HEK293 (cell line): Measurements from ENCODE around the gene SMC6.
A peak's percentile ranks its signal among the peaks of the same experiment; 100 is the strongest.

Experiments used
- CTCF ChIA-PET: fragments of 350-600 bp; formaldehyde crosslinking; extraction: SDS; loops from one replicate; lab custom pipeline; 2021; ENCODE audit warnings: antibody characterized with exemption; lab: Yijun Ruan, JAX
- POLR2A ChIA-PET: fragments of 300-600 bp; formaldehyde crosslinking; extraction: SDS; loops from one replicate; lab custom pipeline; 2020; ENCODE audit warnings: antibody characterized with exemption, inconsistent platforms; lab: Yijun Ruan, JAX
- H3K27ac ChIP-seq: fragments of 200-500 bp; sonication (Bioruptor generic); 2 replicates; pipeline ENCODE4 v1.5.1; 2014; ENCODE audit warnings: low read depth, low read length, control low read depth, inconsistent platforms; ENCODE audit errors: extremely low read depth
- H3K36me3 ChIP-seq, 2 experiments: fragments of 200-500 bp in 1 of 2; sonication (Bioruptor generic) in 1 of 2; 1 replicate in 1 of 2; 2 replicates in 1 of 2; pipeline ENCODE4 v1.5.1; 2014 to 2017; ENCODE audit warnings: inconsistent platforms in 2 of 2, low read length in 2 of 2; ENCODE audit not compliant: control insufficient read depth in 2 of 2, insufficient read depth in 1 of 2
- H3K4me1 ChIP-seq: fragments of 200-500 bp; sonication (Bioruptor generic); 2 replicates; pipeline ENCODE4 v1.5.1; 2014; ENCODE audit warnings: mild to moderate bottlenecking, low read length, inconsistent platforms; ENCODE audit not compliant: control insufficient read depth, insufficient read depth
- H3K4me3 ChIP-seq: 2 replicates; pipeline ENCODE4 v1.5.1; 2011; ENCODE audit warnings: low read depth, mild to moderate bottlenecking, control low read depth, low read length, moderate library complexity
- H3K9me3 ChIP-seq: fragments of 200-500 bp; sonication (Bioruptor generic); 2 replicates; pipeline ENCODE4 v1.5.1; 2014; ENCODE audit warnings: low read depth, low read length, inconsistent platforms; ENCODE audit not compliant: control insufficient read depth, insufficient read depth
- EGR2 ChIP-seq: fragments of 450-650 bp; formaldehyde crosslinking; IDR thresholded peaks from 2 replicates; pipeline ENCODE4 v1.5.1; 2016; ENCODE audit warnings: low read depth, missing biosample characterization, missing genetic modification characterization
- KLF7 ChIP-seq: fragments of 450-650 bp; formaldehyde crosslinking; IDR thresholded peaks from 2 replicates; pipeline ENCODE4 v1.5.1; 2016; ENCODE audit warnings: missing biosample characterization, missing genetic modification characterization, borderline replicate concordance
- SP7 ChIP-seq: fragments of 450-650 bp; formaldehyde crosslinking; IDR thresholded peaks from 2 replicates; pipeline ENCODE4 v1.5.1; 2016; ENCODE audit warnings: missing biosample characterization, missing genetic modification characterization
- ZFHX2 ChIP-seq: fragments of 450-650 bp; formaldehyde crosslinking; conservative IDR thresholded peaks from 2 replicates; pipeline ENCODE4 v1.5.1; 2016; ENCODE audit warnings: missing biosample characterization, missing genetic modification characterization
- ZFP3 ChIP-seq: fragments of 450-650 bp; formaldehyde crosslinking; IDR thresholded peaks from 2 replicates; pipeline ENCODE4 v1.5.1; 2016; ENCODE audit warnings: low read depth, missing biosample characterization, missing genetic modification characterization
- ZNF138 ChIP-seq: fragments of 450-650 bp; formaldehyde crosslinking; IDR thresholded peaks from 2 replicates; pipeline ENCODE4 v1.5.1; 2016; ENCODE audit warnings: missing biosample characterization, missing genetic modification characterization, borderline replicate concordance
- ZNF140 ChIP-seq: fragments of 450-650 bp; formaldehyde crosslinking; IDR thresholded peaks from 2 replicates; pipeline ENCODE4 v1.5.1; 2016; ENCODE audit warnings: missing biosample characterization, missing genetic modification characterization
- ZNF2 ChIP-seq: fragments of 450-650 bp; formaldehyde crosslinking; IDR thresholded peaks from 2 replicates; pipeline ENCODE4 v1.5.1; 2016; ENCODE audit warnings: missing biosample characterization, missing genetic modification characterization
- ZNF202 ChIP-seq: fragments of 450-650 bp; formaldehyde crosslinking; IDR thresholded peaks from 2 replicates; pipeline ENCODE4 v1.5.1; 2016; ENCODE audit warnings: missing biosample characterization, missing genetic modification characterization, borderline replicate concordance
- ZNF292 ChIP-seq: fragments of 450-650 bp; formaldehyde crosslinking; IDR thresholded peaks from 2 replicates; pipeline ENCODE4 v1.5.1; 2016; ENCODE audit warnings: low read depth, missing biosample characterization, missing genetic modification characterization, borderline replicate concordance
- ZNF530 ChIP-seq: fragments of 450-650 bp; formaldehyde crosslinking; IDR thresholded peaks from 2 replicates; pipeline ENCODE4 v1.5.1; 2016; ENCODE audit warnings: low read depth, missing biosample characterization, missing genetic modification characterization
- ZNF544 ChIP-seq: fragments of 450-650 bp; formaldehyde crosslinking; IDR thresholded peaks from 2 replicates; pipeline ENCODE4 v1.5.0; 2017; ENCODE audit warnings: missing biosample characterization, missing genetic modification characterization
- ZNF549 ChIP-seq: fragments of 450-650 bp; IDR thresholded peaks from 2 replicates; pipeline ENCODE4 v1.5.1; 2018; ENCODE audit warnings: missing biosample characterization, missing genetic modification characterization, mild to moderate bottlenecking, inconsistent platforms, moderate library complexity
- ZNF558 ChIP-seq: fragments of 450-650 bp; formaldehyde crosslinking; IDR thresholded peaks from 2 replicates; pipeline ENCODE4 v1.5.1; 2016; ENCODE audit warnings: missing biosample characterization, missing genetic modification characterization
- ZNF600 ChIP-seq: fragments of 450-650 bp; formaldehyde crosslinking; IDR thresholded peaks from 2 replicates; pipeline ENCODE4 v1.5.1; 2016; ENCODE audit warnings: missing biosample characterization, missing genetic modification characterization
- ZNF621 ChIP-seq: fragments of 450-650 bp; formaldehyde crosslinking; IDR thresholded peaks from 2 replicates; pipeline ENCODE4 v1.5.1; 2017; ENCODE audit warnings: missing biosample characterization, missing genetic modification characterization
- ZNF624 ChIP-seq: fragments of 450-650 bp; formaldehyde crosslinking; IDR thresholded peaks from 2 replicates; pipeline ENCODE4 v1.5.1; 2017; ENCODE audit warnings: missing biosample characterization, missing genetic modification characterization
- ZNF837 ChIP-seq: fragments of 450-650 bp; formaldehyde crosslinking; IDR thresholded peaks from 2 replicates; pipeline ENCODE4 v1.5.1; 2016; ENCODE audit warnings: missing biosample characterization, missing genetic modification characterization
- ZSCAN16 ChIP-seq: fragments of 450-650 bp; formaldehyde crosslinking; IDR thresholded peaks from 2 replicates; pipeline ENCODE4 v1.5.1; 2016; ENCODE audit warnings: missing biosample characterization, missing genetic modification characterization
- TF ChIP-seq, protein P1 (sequence below): fragments of 450-650 bp; formaldehyde crosslinking; IDR thresholded peaks from 2 replicates; pipeline ENCODE4 v1.5.1; 2016; ENCODE audit warnings: missing biosample characterization, missing genetic modification characterization
- TF ChIP-seq, protein P2 (sequence below): fragments of 450-650 bp; formaldehyde crosslinking; IDR thresholded peaks from 2 replicates; pipeline ENCODE4 v1.5.1; 2016; ENCODE audit warnings: missing biosample characterization, missing genetic modification characterization

Gene SMC6

DNA sequence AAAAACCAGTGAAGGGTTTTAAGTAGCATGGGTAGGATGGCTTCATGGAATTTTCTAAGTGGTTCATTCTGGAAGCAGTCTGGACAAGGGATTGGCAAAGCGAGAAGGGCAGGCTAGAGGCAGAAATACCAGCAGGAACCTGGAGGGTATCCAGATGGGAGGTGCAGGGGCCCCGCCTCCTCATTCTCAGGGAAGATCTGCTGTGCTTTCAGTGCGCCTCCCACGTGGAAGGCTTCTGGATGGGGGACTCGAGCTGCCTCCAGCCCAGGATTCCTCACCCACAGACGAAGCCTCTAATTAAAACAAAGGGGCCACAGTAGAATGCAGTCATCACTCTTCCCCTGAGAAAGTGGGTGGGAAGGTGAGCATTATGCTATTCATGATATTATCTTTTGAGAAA, 133.3 kb downstream of the SMC6 start:
- no peaks in the 10 kb centered on the region for H3K9me3 ChIP-seq
- H3K4me1 ChIP-seq: no peaks in the 10 kb centered on the region; the same call in 1 of the 2 replicates
- no peak for TF ChIP-seq ZFP3 (tag by site-specific recombination)
- TF ChIP-seq EGR2: peak; percentile 85
- TF ChIP-seq ZNF544: no peak
- peak; percentile 84 for TF ChIP-seq ZFHX2 (tag by site-specific recombination)
- TF ChIP-seq, protein P1, sequence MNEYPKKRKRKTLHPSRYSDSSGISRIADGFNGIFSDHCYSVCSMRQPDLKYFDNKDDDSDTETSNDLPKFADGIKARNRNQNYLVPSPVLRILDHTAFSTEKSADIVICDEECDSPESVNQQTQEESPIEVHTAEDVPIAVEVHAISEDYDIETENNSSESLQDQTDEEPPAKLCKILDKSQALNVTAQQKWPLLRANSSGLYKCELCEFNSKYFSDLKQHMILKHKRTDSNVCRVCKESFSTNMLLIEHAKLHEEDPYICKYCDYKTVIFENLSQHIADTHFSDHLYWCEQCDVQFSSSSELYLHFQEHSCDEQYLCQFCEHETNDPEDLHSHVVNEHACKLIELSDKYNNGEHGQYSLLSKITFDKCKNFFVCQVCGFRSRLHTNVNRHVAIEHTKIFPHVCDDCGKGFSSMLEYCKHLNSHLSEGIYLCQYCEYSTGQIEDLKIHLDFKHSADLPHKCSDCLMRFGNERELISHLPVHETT (tag by site-specific recombination): no peak
- TF ChIP-seq ZNF292 (tag by site-specific recombination): no peak
- TF ChIP-seq ZNF2 (tag by site-specific recombination): no peak
- TF ChIP-seq SP7 (tag by site-specific recombination): peak; percentile 76
- H3K4me3 ChIP-seq: no peak overlapping the region
- CTCF ChIA-PET: no interaction called here
- H3K27ac ChIP-seq: no peak overlapping the region
- no peaks in the 10 kb centered on the region for H3K36me3 ChIP-seq
- POLR2A ChIA-PET: no interaction called here

- H3K4me1 ChIP-seq: no peaks in the 10 kb centered on the region; the same call in 1 of the 2 replicates
- H3K36me3 ChIP-seq: no peaks in the 10 kb centered on the region
- CTCF ChIA-PET: no interaction called here
- no peak overlapping the region for H3K27ac ChIP-seq
- H3K4me3 ChIP-seq: no peak overlapping the region
- POLR2A ChIA-PET: no interaction called here
- no peak for TF ChIP-seq ZNF600 (tag by site-specific recombination)
- TF ChIP-seq ZNF558 (tag by site-specific recombination): no peak
- no peak for TF ChIP-seq ZNF292 (tag by site-specific recombination)
- H3K9me3 ChIP-seq: no peaks in the 10 kb centered on the region
Measured at GRCh38 chr2:17617955-17618354, 135.7 kb downstream of the SMC6 start.

- Histone ChIP-seq H3K27ac (no peak overlapping the region), H3K9me3 (no peaks in the 10 kb centered on the region), H3K4me3 (no peak overlapping the region), H3K4me1 (no peaks in the 10 kb centered on the region), H3K36me3 (no peaks in the 10 kb centered on the region)
- ChIA-PET POLR2A (interaction anchor here (0.7 kb wide), 1 partner anchor 9 kb away, joined by 4 read pairs; no protein-coding TSS in a partner anchor), CTCF (interaction anchor here (0.9 to 1.4 kb wide), 2 partner anchors 10 to 28 kb away, joined by 3 read pairs; no protein-coding TSS in a partner anchor)
- no peak for TF ChIP-seq ZSCAN16 (tag by site-specific recombination)
- no peak for TF ChIP-seq ZNF549 (tag by site-specific recombination)
- TF ChIP-seq, protein P2, sequence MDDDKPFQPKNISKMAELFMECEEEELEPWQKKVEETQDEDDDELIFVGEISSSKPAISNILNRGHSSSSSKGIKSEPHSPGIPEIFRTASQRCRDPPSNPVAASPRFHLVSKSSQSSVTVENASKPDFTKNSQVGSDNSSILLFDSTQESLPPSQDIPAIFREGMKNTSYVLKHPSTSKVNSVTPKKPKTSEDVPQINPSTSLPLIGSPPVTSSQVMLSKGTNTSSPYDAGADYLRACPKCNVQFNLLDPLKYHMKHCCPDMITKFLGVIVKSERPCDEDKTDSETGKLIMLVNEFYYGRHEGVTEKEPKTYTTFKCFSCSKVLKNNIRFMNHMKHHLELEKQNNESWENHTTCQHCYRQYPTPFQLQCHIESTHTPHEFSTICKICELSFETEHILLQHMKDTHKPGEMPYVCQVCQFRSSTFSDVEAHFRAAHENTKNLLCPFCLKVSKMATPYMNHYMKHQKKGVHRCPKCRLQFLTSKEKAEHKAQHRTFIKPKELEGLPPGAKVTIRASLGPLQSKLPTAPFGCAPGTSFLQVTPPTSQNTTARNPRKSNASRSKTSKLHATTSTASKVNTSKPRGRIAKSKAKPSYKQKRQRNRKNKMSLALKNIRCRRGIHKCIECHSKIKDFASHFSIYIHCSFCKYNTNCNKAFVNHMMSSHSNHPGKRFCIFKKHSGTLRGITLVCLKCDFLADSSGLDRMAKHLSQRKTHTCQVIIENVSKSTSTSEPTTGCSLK (tag by site-specific recombination): no peak
- no peak for TF ChIP-seq ZNF202 (tag by site-specific recombination)
- TF ChIP-seq ZNF138 (tag by site-specific recombination): no peak
- no peak for TF ChIP-seq ZNF837 (tag by site-specific recombination)
- TF ChIP-seq ZNF140 (tag by site-specific recombination): no peak
- TF ChIP-seq ZNF621 (tag by site-specific recombination): no peak
- TF ChIP-seq ZNF530 (tag by site-specific recombination): no peak
- TF ChIP-seq KLF7 (tag by site-specific recombination): no peak
- TF ChIP-seq ZNF624: no peak
Measured at GRCh38 chr2:17617516-17617915, 136.1 kb downstream of the SMC6 start.
